IMR-90 (cell line): ENCODE results near the gene PCGF2. TPM values are rescaled to one million over a fixed set of nuclear protein-coding genes. Genes with fewer than 3 reads are reported as not detected.

Source experiments
- ATAC-seq: fragments of 200-7000 bp; cut with Tn5 transposase; 2 replicates; pipeline ENCODE4 v1.9.1; 2020; ENCODE audit warnings: low read depth, mild to moderate bottlenecking, moderate library complexity
- BruUV-seq: library from RNA; stranded (reverse); fragments of 400-500 nt; replicated peaks from 2 replicates; lab custom pipeline; 2021; lab: Mats Ljungman, UMichigan
- CTCF ChIA-PET: fragments of 300-600 bp; formaldehyde crosslinking; extraction: SDS; loops from one replicate; lab custom pipeline; 2021; ENCODE audit warnings: antibody characterized with exemption; lab: Yijun Ruan, JAX
- POLR2A ChIA-PET: fragments of 300-600 bp; sonication (Branson Sonifier 250); formaldehyde crosslinking; loops from one replicate; lab custom pipeline; 2022; ENCODE audit warnings: antibody characterized with exemption; ENCODE audit not compliant: unreplicated experiment; lab: Charles Lee
- DNase-seq: peaks from one replicate; pipeline ENCODE4 v3.0.0; 2013
- H2AFZ ChIP-seq: replicated peaks from 2 replicates; pipeline ENCODE3; 2013; ENCODE audit warnings: low read length, mild to moderate bottlenecking; ENCODE audit not compliant: poor library complexity
- H2AK5ac ChIP-seq: 2 replicates; pipeline ENCODE4 v1.6.1; 2013; ENCODE audit warnings: low read depth, low read length, inconsistent platforms
- H2AK9ac ChIP-seq: replicated peaks from 2 replicates; pipeline ENCODE3; 2013; ENCODE audit warnings: mild to moderate bottlenecking, low read depth, low read length, moderate library complexity; ENCODE audit not compliant: poor library complexity
- H2BK120ac ChIP-seq: 2 replicates; pipeline ENCODE4 v1.6.1; 2013; ENCODE audit warnings: low read depth, low read length, inconsistent platforms
- H2BK15ac ChIP-seq: 3 replicates; pipeline ENCODE4 v1.6.1; 2013; ENCODE audit warnings: low read depth, low read length, inconsistent platforms
- H2BK20ac ChIP-seq: 2 replicates; pipeline ENCODE4 v1.6.1; 2013; ENCODE audit warnings: low read depth, mild to moderate bottlenecking, inconsistent platforms, low read length, moderate library complexity
- H2BK5ac ChIP-seq: 2 replicates; pipeline ENCODE4 v1.6.1; 2013; ENCODE audit warnings: mild to moderate bottlenecking, low read depth, low read length, inconsistent platforms; ENCODE audit not compliant: poor library complexity, severe bottlenecking
- H3K14ac ChIP-seq: replicated peaks from 2 replicates; pipeline ENCODE4 v1.6.1; 2013; ENCODE audit warnings: low read depth, low read length, inconsistent platforms
- H3K18ac ChIP-seq: 2 replicates; pipeline ENCODE4 v1.6.1; 2013; ENCODE audit warnings: low read depth, low read length, control low read depth
- H3K23ac ChIP-seq: 2 replicates; pipeline ENCODE4 v1.6.1; 2013; ENCODE audit warnings: low read depth, low read length, inconsistent platforms
- H3K27ac ChIP-seq: 2 replicates; pipeline ENCODE4 v1.5.1; 2013; ENCODE audit warnings: mild to moderate bottlenecking, control low read depth, low read length; ENCODE audit not compliant: insufficient read depth
- H3K27me3 ChIP-seq: 2 replicates; pipeline ENCODE4 v1.6.1; 2013; ENCODE audit warnings: low read length; ENCODE audit not compliant: control insufficient read depth, insufficient read depth
- H3K36me3 ChIP-seq: 2 replicates; pipeline ENCODE4 v1.6.1; 2013; ENCODE audit warnings: low read length, mixed read lengths; ENCODE audit not compliant: control insufficient read depth, insufficient read depth
- H3K4ac ChIP-seq: 2 replicates; pipeline ENCODE4 v1.6.1; 2013; ENCODE audit warnings: low read depth, low read length, inconsistent platforms
- H3K4me1 ChIP-seq: 2 replicates; pipeline ENCODE4 v1.6.1; 2013; ENCODE audit warnings: low read length, mixed read lengths; ENCODE audit not compliant: control insufficient read depth, insufficient read depth
- H3K4me2 ChIP-seq: 2 replicates; pipeline ENCODE4 v1.6.1; 2013; ENCODE audit warnings: low read depth, mild to moderate bottlenecking, control low read depth, low read length, moderate library complexity
- H3K4me3 ChIP-seq: 2 replicates; pipeline ENCODE4 v1.5.1; 2013; ENCODE audit warnings: low read depth, mild to moderate bottlenecking, control low read depth, low read length, moderate library complexity; ENCODE audit not compliant: insufficient read depth
- H3K56ac ChIP-seq: 2 replicates; pipeline ENCODE4 v1.6.1; 2013; ENCODE audit warnings: low read length, inconsistent platforms; ENCODE audit not compliant: insufficient read depth; ENCODE audit errors: extremely low read depth
- H3K79me1 ChIP-seq, 2 experiments: 2 replicates each; pipeline ENCODE4 v1.6.1; 2013; ENCODE audit warnings: low read length in 2 of 2, inconsistent platforms in 1 of 2, low read depth in 1 of 2
- H3K9ac ChIP-seq: 2 replicates; pipeline ENCODE4 v1.6.1; 2013; ENCODE audit warnings: low read depth, low read length, control low read depth
- H3K9me1 ChIP-seq: 2 replicates; pipeline ENCODE4 v1.6.1; 2013; ENCODE audit warnings: low read length, inconsistent platforms; ENCODE audit not compliant: insufficient read depth
- H3K9me3 ChIP-seq: 2 replicates; pipeline ENCODE4 v1.6.1; 2013; ENCODE audit warnings: low read length; ENCODE audit not compliant: control insufficient read depth, insufficient read depth
- H4K20me1 ChIP-seq: 2 replicates; pipeline ENCODE4 v1.6.1; 2013; ENCODE audit warnings: low read length, inconsistent platforms; ENCODE audit not compliant: insufficient read depth
- H4K5ac ChIP-seq: 2 replicates; pipeline ENCODE4 v1.6.1; 2013; ENCODE audit warnings: mild to moderate bottlenecking, low read depth, low read length, control low read depth
- H4K8ac ChIP-seq, 2 experiments: 2 replicates each; pipeline ENCODE4 v1.6.1; 2013; ENCODE audit warnings: low read depth in 2 of 2, low read length in 2 of 2, control low read depth in 1 of 2, inconsistent platforms in 1 of 2
- H4K91ac ChIP-seq: 2 replicates; pipeline ENCODE4 v1.6.1; 2013; ENCODE audit warnings: low read depth, low read length, inconsistent platforms; ENCODE audit not compliant: insufficient read depth
- CEBPB ChIP-seq: IDR thresholded peaks from 2 replicates; pipeline ENCODE4 v1.6.1; 2012; ENCODE audit warnings: low read depth, low read length, improper control_type of control experiment
- USF2 ChIP-seq: fragments of 150-350 bp; IDR thresholded peaks from 2 replicates; pipeline ENCODE4 v1.6.1; 2017; ENCODE audit warnings: mild to moderate bottlenecking, antibody characterized with exemption, low read length, low read depth
- WGBS, 2 experiments: methylation state at CpG; one replicate each; pipeline versions ENCODE4 v1.1.5 to v1.1.7; 2013; ENCODE audit warnings: missing lambda C conversion rate in 2 of 2; ENCODE audit not compliant: insufficient read length in 1 of 2; ENCODE audit errors: extremely low coverage in 2 of 2; 5-methylcytosine and 5-hydroxymethylcytosine counted together
- dilution Hi-C: fragments of 300-500 bp; cut with HindIII; formaldehyde crosslinking; loops from one replicate; pipeline ENCODE4 v1.14.3; 2018; ENCODE audit warnings: low sequenced_read_pairs; ENCODE audit not compliant: unreplicated experiment
- in situ Hi-C: fragments of 300-500 bp; cut with MboI; formaldehyde crosslinking; loops from 3 replicates; pipeline ENCODE4 v1.14.3; 2019; ENCODE audit warnings: low sequenced_read_pairs, inconsistent platforms, mixed read lengths
- intact Hi-C: fragments of 100-400 bp; cut with micrococcal nuclease; formaldehyde crosslinking; loops from 2 replicates; pipeline ENCODE4 v1.10.0; 2022
- polyA plus RNA-seq, 3 experiments: library from polyadenylated mRNA; depleted of rRNA; stranded (reverse); fragments of >200 nt; gene quantifications; 2 replicates each; pipeline ENCODE4 v1.2.3, GENCODE V29; 2012; ENCODE audit warnings: low replicate concordance in 1 of 3
- total RNA-seq: library from RNA; depleted of rRNA; stranded (reverse); fragments of >200 nt; gene quantifications from 2 replicates; pipeline ENCODE4 v1.2.3, GENCODE V29; 2012

Gene PCGF2
- total and polyA plus RNA-seq, 2 of the 4 experiments (the other 2 are of a cell fraction), result 1.1 to 18.2 TPM

GRCh38 chr17:38742411-38743308, 5.5 kb downstream of the PCGF2 start:
- H3K14ac ChIP-seq, result no peak overlapping the region
- H2BK120ac ChIP-seq, result no peak overlapping the region
- H3K56ac ChIP-seq, result no peak overlapping the region
- CTCF ChIA-PET, result no interaction called here
- peaks cover 23% of the 10 kb centered on the region for H3K4me1 ChIP-seq
- peak overlapping the region; percentile 47 for H2AFZ ChIP-seq
- dilution Hi-C loops (no loop called here), intact Hi-C loops (no loop called here), in situ Hi-C loops (no loop called here)
- no peak overlapping the region; the same call in 1 of the 2 replicates for H3K23ac ChIP-seq
- H2BK20ac ChIP-seq, result no peak overlapping the region
- H2BK15ac ChIP-seq, result no peak overlapping the region
- H4K8ac ChIP-seq, result no peak overlapping the region
- no peaks in the 10 kb centered on the region for H3K9me3 ChIP-seq
- H3K27ac ChIP-seq, result no peak overlapping the region
- H3K9ac ChIP-seq, result no peak overlapping the region
- peak overlapping the region; percentile 16; the same call in 1 of the 2 replicates for H3K4me2 ChIP-seq
- peak; percentile 84 for DNase-seq
- WGBS, 2 experiments, result 43% methylated on average over 11 of the region's 22 CpGs; no CpG with 5 or more reads in 1 of the 2 experiments
- peaks cover 84% of the 10 kb centered on the region for H4K20me1 ChIP-seq
- TF ChIP-seq CEBPB (peak; percentile 27; the same call in 1 of the 2 replicates), USF2 (no peak)
- H3K9me1 ChIP-seq, result peaks cover 22% of the 10 kb centered on the region
- H3K18ac ChIP-seq, result no peak overlapping the region
- H2AK9ac ChIP-seq, result peak overlapping the region; percentile 87
- peak overlapping the region; percentile 43; the same call in 1 of the 2 replicates for H2AK5ac ChIP-seq
- no peak overlapping the region for H3K4ac ChIP-seq
- no peak overlapping the region for H4K91ac ChIP-seq
- POLR2A ChIA-PET, result no interaction called here
- H3K36me3 ChIP-seq, result peaks cover 25% of the 10 kb centered on the region
- no peak overlapping the region for H3K4me3 ChIP-seq
- peak; percentile 21; the same call in 1 of the 2 replicates for ATAC-seq
- no peak overlapping the region for H2BK5ac ChIP-seq
- no peak overlapping the region for H4K5ac ChIP-seq
- no TSS peak for BruUV-seq
- no peaks in the 10 kb centered on the region for H3K27me3 ChIP-seq
- H3K79me1 ChIP-seq, result peaks cover 15 to 84% of the 10 kb centered on the region in 2 experiments
